B cell (primary cell): Measurements from ENCODE around the gene ARMH3. TPM values are rescaled to one million over a fixed set of nuclear protein-coding genes. Genes with fewer than 3 reads are reported as not detected.
"Not testable (repeated sequence)": the region's sequence is repeated elsewhere in the genome, so short reads cannot be mapped to it uniquely, and the experiment has no call there.

Experiments
- ATAC-seq: fragments of 200-7000 bp; cut with Tn5 transposase; one replicate; pipeline ENCODE4 v1.10.0; 2021; ENCODE audit warnings: low read depth, mild to moderate bottlenecking, moderate number of reproducible peaks, moderate library complexity
- CTCF ChIA-PET: fragments of 350-600 bp; sonication (Branson Sonifier 250); formaldehyde crosslinking; loops from one replicate; lab custom pipeline; 2021; ENCODE audit warnings: antibody characterized with exemption, inconsistent platforms; lab: Charles Lee
- POLR2A ChIA-PET: fragments of 350-600 bp; sonication (Branson Sonifier 250); formaldehyde crosslinking; loops from one replicate; lab custom pipeline; 2021; ENCODE audit warnings: antibody characterized with exemption; lab: Charles Lee
- DNase-seq: peaks from one replicate; pipeline ENCODE4 v3.0.0; 2013
- H2AFZ ChIP-seq: 2 replicates; pipeline ENCODE4 v1.6.1; 2012; ENCODE audit warnings: mild to moderate bottlenecking, low read depth, low read length; ENCODE audit not compliant: insufficient read depth, poor library complexity, severe bottlenecking
- H3K27ac ChIP-seq, 2 donors: 1 replicate in 1 of 2; 2 replicates in 1 of 2; pipeline ENCODE4 v1.5.1; 2012 to 2013; ENCODE audit warnings: low read length in 2 of 2, mild to moderate bottlenecking in 2 of 2, moderate library complexity in 1 of 2
- H3K27me3 ChIP-seq, 4 experiments: fragments of 200-600 bp in 1 of 4; sonication (generic) in 1 of 4; replicated peaks in 1 of 4; 1 replicate in 2 of 4; 2 replicates in 2 of 4; pipeline versions ENCODE4 v1.6.1 to v1.7.0; 2013 to 2016; ENCODE audit warnings: low read length in 3 of 4, mild to moderate bottlenecking in 2 of 4, mixed read lengths in 1 of 4, moderate library complexity in 1 of 4; ENCODE audit not compliant: insufficient read depth in 4 of 4, control insufficient read depth in 3 of 4; ENCODE audit errors: control extremely low read depth in 1 of 4
- H3K36me3 ChIP-seq, 2 experiments: replicated peaks in 1 of 2; 1 replicate in 1 of 2; 2 replicates in 1 of 2; pipeline versions ENCODE4 v1.6.1 to v1.7.1; 2013; ENCODE audit warnings: low read length in 1 of 2; ENCODE audit not compliant: insufficient read depth in 2 of 2, control insufficient read depth in 1 of 2; ENCODE audit errors: control extremely low read depth in 1 of 2, extremely low read depth in 1 of 2
- H3K4me1 ChIP-seq, 2 donors: fragments of 200-600 bp in 1 of 2; sonication (generic) in 1 of 2; 1 replicate in 1 of 2; 2 replicates in 1 of 2; pipeline versions ENCODE4 v1.5.1 to v1.6.1; 2013 to 2017; ENCODE audit warnings: low read length in 2 of 2; ENCODE audit not compliant: control insufficient read depth in 2 of 2, insufficient read depth in 2 of 2
- H3K4me2 ChIP-seq: replicated peaks from 2 replicates; pipeline ENCODE3; 2012; ENCODE audit warnings: mild to moderate bottlenecking, low read depth, low read length; ENCODE audit not compliant: poor library complexity, severe bottlenecking
- H3K4me3 ChIP-seq, 5 experiments: fragments of 200-600 bp in 1 of 5; sonication (generic) in 1 of 5; 1 replicate in 3 of 5; 2 replicates in 2 of 5; pipeline versions ENCODE4 v1.5.1 to v1.7.0; 2011 to 2016; ENCODE audit warnings: low read length in 4 of 5, mild to moderate bottlenecking in 4 of 5, low read depth in 2 of 5, control low read depth in 1 of 5, moderate library complexity in 1 of 5; ENCODE audit not compliant: insufficient read depth in 1 of 5; ENCODE audit errors: control extremely low read depth in 1 of 5, extremely low read depth in 1 of 5
- H3K79me2 ChIP-seq: fragments of 200-600 bp; sonication (generic); one replicate; pipeline ENCODE4 v1.6.0; 2016; ENCODE audit warnings: low read length; ENCODE audit not compliant: control insufficient read depth, insufficient read depth
- H3K9ac ChIP-seq: fragments of 200-600 bp; sonication (generic); 2 replicates; pipeline ENCODE4 v1.6.1; 2017; ENCODE audit warnings: mild to moderate bottlenecking, low read length, moderate library complexity
- H3K9me3 ChIP-seq, 3 donors: one replicate each; pipeline versions ENCODE4 v1.6.1 to v1.7.1; 2013; ENCODE audit warnings: low read length in 2 of 3; ENCODE audit not compliant: control insufficient read depth in 2 of 3, insufficient read depth in 1 of 3; ENCODE audit errors: control extremely low read depth in 1 of 3
- H4K20me1 ChIP-seq: 2 replicates; pipeline ENCODE4 v1.6.0; 2012; ENCODE audit warnings: mild to moderate bottlenecking, low read length; ENCODE audit not compliant: insufficient read depth, control insufficient read depth, poor library complexity, severe bottlenecking
- H3K27ac Mint-ChIP-seq: one replicate; pipeline ENCODE4 v1.8.0; 2021; ENCODE audit warnings: mixed read lengths
- H3K27me3 Mint-ChIP-seq: one replicate; pipeline ENCODE4 v1.8.0; 2021; ENCODE audit warnings: mixed read lengths
- H3K4me1 Mint-ChIP-seq: one replicate; pipeline ENCODE4 v1.8.0; 2021; ENCODE audit warnings: mixed read lengths
- H3K4me3 Mint-ChIP-seq: one replicate; pipeline ENCODE4 v1.8.0; 2021; ENCODE audit warnings: mixed read lengths
- H3K9me3 Mint-ChIP-seq: one replicate; pipeline ENCODE4 v1.8.0; 2022; ENCODE audit warnings: mixed read lengths; ENCODE audit not compliant: insufficient read depth
- EZH2 ChIP-seq: IDR thresholded peaks from 2 replicates; pipeline ENCODE4 v1.6.1; 2012; ENCODE audit warnings: borderline replicate concordance, low read depth, mild to moderate bottlenecking, moderate library complexity, low read length; ENCODE audit not compliant: insufficient read depth, poor library complexity, severe bottlenecking
- WGBS: methylation state at CpG from one replicate; pipeline ENCODE4 v1.1.5; 2013; ENCODE audit warnings: missing lambda C conversion rate; ENCODE audit not compliant: insufficient coverage; 5-methylcytosine and 5-hydroxymethylcytosine counted together
- intact Hi-C: fragments of 100-400 bp; cut with micrococcal nuclease; formaldehyde crosslinking; loops from one replicate; pipeline ENCODE4 v1.10.0; 2022
- polyA plus RNA-seq: library from polyadenylated mRNA; depleted of rRNA; stranded (reverse); fragments of >200 nt; gene quantifications from 2 replicates; pipeline ENCODE4 v1.2.3, GENCODE V29; 2012
- total RNA-seq, 2 donors: library from RNA; stranded (reverse); fragments of 120-200 nt in 1 of 2; gene quantifications; 1 replicate in 1 of 2; 2 replicates in 1 of 2; pipeline versions ENCODE4 v1.2.3 to v1.2.4, GENCODE V29; 2013 to 2022
- TF ChIP-seq, protein P1 (sequence below): fragments of 200-600 bp; IDR thresholded peaks from one replicate; pipeline ENCODE4 v1.8.0; 2022; ENCODE audit warnings: antibody characterized with exemption, mild to moderate bottlenecking

The ARMH3 gene
- total and polyA plus RNA-seq, 2 donors (not counting 1 experiment from before 2014, with no cell fraction given): 33.4 to 40.7 TPM

DNA sequence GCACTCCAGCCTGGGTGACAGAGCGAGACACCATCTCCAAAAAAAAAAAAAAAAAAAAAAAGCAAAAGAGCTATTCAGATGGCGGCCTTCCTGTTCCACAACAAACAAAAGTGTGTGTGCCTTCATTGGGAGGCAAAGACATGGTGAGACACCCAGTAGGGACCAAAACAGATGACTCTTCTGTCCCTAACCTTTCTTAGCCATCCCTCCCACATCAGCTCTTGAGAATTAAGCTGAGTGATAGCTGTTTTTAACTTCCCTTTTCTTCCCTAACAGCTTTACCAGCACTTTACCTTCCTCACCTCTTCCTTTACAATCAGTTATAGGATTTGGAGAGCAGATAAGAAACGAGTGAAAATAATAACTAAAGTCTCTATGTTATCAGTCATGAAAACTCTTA, 48.2 kb downstream of the ARMH3 start:
- Histone ChIP-seq H3K27me3 (no peaks in the 10 kb centered on the region), H3K9me3 (no peaks in the 10 kb centered on the region), H3K4me2 (no peak overlapping the region), H3K4me3 (no peak overlapping the region), H3K79me2 (no peaks in the 10 kb centered on the region), H3K9ac (no peak overlapping the region), H4K20me1 (no peaks in the 10 kb centered on the region), H3K4me1 (peaks cover 74 to 77% of the 10 kb centered on the region in 2 donors), H3K27ac (peak overlapping the region; percentile 39 to 45), H2AFZ (no peak overlapping the region), H3K36me3 (peaks cover 3 to 23% of the 10 kb centered on the region in 2 experiments)
- ChIA-PET POLR2A (interaction anchor here (0.6 to 5.4 kb wide), 10 partner anchors 48 to 225 kb away, joined by 3 to 34 read pairs (median 6); partner anchors contain the start of genes ARMH3, NPM3 and OGA), CTCF (interaction anchor here (0.6 to 26.8 kb wide), 22 partner anchors 11 to 215 kb away, joined by 3 to 986 read pairs (median 4); partner anchors contain the start of gene KCNIP2)
- WGBS: no CpG with 5 or more reads among the region's 3 CpGs
- H3K27ac Mint-ChIP-seq: peak overlapping the region; percentile 74
- peak; percentile 55 for DNase-seq
- H3K9me3 Mint-ChIP-seq: no peaks in the 10 kb centered on the region
- peak overlapping the region; percentile 12 for H3K4me3 Mint-ChIP-seq
- intact Hi-C loops: loop anchor here (10.0 kb wide), 1 partner anchor 793 kb away; no protein-coding TSS in a partner anchor
- H3K4me1 Mint-ChIP-seq: peaks cover 62% of the 10 kb centered on the region
- peak; percentile 34 for ATAC-seq
- TF ChIP-seq, protein P1, sequence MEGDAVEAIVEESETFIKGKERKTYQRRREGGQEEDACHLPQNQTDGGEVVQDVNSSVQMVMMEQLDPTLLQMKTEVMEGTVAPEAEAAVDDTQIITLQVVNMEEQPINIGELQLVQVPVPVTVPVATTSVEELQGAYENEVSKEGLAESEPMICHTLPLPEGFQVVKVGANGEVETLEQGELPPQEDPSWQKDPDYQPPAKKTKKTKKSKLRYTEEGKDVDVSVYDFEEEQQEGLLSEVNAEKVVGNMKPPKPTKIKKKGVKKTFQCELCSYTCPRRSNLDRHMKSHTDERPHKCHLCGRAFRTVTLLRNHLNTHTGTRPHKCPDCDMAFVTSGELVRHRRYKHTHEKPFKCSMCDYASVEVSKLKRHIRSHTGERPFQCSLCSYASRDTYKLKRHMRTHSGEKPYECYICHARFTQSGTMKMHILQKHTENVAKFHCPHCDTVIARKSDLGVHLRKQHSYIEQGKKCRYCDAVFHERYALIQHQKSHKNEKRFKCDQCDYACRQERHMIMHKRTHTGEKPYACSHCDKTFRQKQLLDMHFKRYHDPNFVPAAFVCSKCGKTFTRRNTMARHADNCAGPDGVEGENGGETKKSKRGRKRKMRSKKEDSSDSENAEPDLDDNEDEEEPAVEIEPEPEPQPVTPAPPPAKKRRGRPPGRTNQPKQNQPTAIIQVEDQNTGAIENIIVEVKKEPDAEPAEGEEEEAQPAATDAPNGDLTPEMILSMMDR: no peak
- no peak for TF ChIP-seq EZH2
- no peaks in the 10 kb centered on the region for H3K27me3 Mint-ChIP-seq

DNA sequence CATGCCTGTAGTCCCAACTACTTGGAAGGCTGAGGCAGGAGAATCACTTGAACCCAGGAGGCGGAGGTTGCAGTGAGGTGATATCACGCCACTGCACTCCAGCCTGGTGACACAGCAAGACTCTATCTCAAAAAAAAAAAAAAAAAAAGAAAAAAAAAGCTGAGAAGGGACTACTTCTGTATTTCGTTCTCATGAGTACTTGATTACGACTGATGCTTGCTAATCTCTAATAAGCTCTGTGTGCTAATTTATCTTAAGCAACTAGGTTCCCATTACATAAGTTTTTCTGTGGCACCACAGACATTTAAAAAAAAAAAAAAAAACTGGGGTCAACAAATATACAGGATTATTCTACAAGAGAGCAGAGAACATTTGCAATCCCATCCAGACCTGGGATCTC, 48.9 kb downstream of the ARMH3 start:
- H3K9ac ChIP-seq, H3K27me3 Mint-ChIP-seq, H3K4me3 ChIP-seq, H3K9me3 ChIP-seq, H3K4me3 Mint-ChIP-seq, H4K20me1 ChIP-seq, H3K79me2 ChIP-seq, H3K9me3 Mint-ChIP-seq, ATAC-seq, H2AFZ ChIP-seq, H3K27me3 ChIP-seq: not testable (repeated sequence)
- Histone ChIP-seq H3K4me2 (peak overlapping the region; percentile 27), H3K36me3 (peaks cover 2 to 23% of the 10 kb centered on the region in 2 experiments), H3K27ac (peak overlapping the region; percentile 28 to 44), H3K4me1 (peaks cover 80 to 85% of the 10 kb centered on the region in 2 donors)
- Mint-ChIP-seq H3K4me1 (peaks cover 68% of the 10 kb centered on the region), H3K27ac (peak overlapping the region; percentile 22)
- DNase-seq: peak; percentile 49
- CTCF ChIA-PET: interaction anchor here (0.6 to 26.8 kb wide), 14 partner anchors 10 to 215 kb away, joined by 4 to 986 read pairs (median 10); partner anchors contain the start of gene KCNIP2
- WGBS: no CpG with 5 or more reads among the region's 4 CpGs
- POLR2A ChIA-PET: interaction anchor here (0.6 to 5.4 kb wide), 7 partner anchors 34 to 429 kb away, joined by 3 to 34 read pairs (median 3); partner anchors contain the start of gene ARMH3
- intact Hi-C loops: loop anchor here (10.0 kb wide), 1 partner anchor 792 kb away; no protein-coding TSS in a partner anchor
